DMS53 treated with DMSO at 0.1 percent for 48 hours (cell line): ENCODE measurements around the gene CCDC88C.

Experiments
- DNase-seq: peaks from one replicate; lab custom pipeline; 2025; ENCODE audit not compliant: unreplicated experiment; lab: John Stamatoyannopoulos, UW

Gene CCDC88C

DNA sequence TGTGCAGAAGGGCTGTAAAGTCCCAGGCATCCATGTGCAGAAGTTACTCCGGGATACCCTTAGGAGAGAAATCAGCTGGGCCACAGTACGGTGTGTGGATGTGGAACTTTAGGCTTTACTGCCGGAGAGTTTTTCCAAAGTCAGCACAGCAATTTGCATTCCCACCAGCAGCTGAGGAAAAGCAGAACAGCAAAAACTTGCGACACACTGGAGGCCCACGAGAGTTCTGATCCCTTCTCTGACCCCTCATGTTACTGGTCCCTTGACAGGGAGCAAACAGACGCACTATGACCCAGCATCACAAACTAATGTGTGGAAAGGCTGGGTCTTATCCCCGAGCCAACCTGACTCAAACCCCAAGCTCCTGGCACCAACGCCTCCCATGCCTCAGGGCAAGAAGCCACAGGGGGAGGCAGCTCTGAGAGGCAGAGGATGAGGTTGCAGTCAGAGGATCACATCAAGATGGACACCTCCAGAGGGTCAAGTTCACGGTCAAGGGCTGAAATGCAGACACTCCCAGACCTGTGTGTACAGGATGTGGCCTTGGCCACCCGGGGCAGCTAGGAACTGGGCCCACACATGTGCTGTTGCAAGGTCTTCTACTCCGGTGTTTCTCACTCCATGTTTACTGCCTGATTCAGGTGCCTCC is 38.6 kb downstream of the CCDC88C start:
- no peak for DNase-seq

DNA sequence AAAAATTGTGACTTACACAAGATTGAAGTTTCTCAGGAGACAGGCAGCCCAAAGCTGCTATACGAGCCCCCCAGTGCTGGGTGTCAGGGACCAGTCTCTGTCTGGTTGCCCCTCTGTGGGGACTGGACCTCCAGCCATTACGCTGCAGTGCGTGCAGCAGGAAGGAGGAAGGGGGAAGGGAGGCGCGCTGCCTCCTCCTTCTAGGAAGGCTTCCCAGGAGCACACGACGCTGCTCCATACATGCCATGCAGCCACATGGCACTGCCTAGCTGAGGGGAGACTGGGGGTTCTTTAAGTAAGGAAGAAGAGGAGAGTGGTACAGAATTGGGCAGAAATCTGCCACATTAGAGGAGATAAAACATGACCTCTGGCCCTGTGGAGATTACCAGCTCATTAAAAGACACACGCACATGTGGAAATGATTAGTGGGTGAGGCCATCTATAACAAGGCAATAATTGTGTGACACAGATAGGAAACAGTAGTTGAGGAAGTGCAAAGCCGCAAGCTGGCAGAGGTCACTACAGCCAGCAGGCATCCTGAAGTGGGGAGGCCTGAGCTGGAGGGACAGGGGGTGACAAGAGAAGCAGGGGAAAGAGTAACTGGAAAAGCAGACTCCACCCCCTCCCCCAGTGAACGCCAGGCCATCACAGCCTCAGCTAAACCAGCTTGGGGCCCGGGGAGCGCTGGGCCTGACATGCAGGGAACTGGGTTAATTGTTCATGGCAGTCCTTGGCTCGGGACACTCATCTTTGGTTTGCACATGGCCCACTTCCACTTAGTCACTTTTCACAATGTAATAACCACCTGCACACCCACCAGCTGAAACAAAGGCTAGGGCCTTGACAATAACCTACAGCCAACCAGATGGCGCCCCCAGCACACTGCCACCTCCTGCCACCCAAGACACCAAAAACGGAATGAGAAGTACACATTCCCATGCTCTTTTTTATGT is 39.6 kb downstream of the CCDC88C start:
- no peak for DNase-seq

DNA sequence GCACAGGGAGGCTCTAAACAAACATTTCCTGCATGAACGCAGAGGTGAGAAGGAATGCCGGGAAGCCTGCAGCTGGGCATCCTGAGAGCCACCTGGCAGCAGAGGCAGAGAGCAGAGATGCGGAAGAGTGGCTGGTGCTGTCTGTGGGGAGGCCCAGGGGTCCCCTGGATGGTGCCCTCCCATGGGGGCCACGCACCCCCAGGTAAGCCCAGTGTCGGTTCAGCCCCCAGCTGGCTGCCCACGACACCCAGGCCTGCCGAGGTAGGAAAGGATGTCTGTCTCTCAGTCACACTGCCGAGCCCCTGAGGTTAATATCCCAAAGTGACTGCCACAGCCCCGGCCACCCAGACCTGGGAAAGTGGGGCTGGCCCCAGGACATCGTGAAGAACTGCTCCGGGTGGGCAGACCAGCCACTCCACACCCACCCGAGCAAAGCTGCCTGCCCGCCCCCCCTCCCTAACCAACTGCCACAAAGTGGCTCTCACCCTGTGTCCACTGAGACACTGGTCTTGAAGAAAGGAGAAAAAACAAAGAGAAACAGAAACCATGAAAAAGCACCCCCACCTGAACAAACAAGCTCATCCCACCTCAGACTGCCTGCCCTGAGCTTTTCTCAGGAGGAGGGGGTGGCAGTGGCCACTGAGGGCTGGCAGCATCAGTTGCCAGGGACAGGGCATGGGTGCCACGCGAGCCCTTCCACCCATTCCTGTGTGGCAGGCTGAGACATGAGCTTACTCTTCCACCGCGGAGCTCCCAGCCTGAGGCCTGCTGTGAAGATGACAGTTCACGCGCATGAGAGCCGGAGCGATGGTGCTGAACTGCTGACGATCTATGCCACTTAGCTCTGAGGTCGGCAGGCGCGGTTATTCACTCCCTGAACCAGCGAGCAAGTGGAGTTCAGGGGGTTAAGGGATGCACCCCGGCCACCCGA is 40.8 kb downstream of the CCDC88C start:
- DNase-seq: peak; percentile 79

DNA sequence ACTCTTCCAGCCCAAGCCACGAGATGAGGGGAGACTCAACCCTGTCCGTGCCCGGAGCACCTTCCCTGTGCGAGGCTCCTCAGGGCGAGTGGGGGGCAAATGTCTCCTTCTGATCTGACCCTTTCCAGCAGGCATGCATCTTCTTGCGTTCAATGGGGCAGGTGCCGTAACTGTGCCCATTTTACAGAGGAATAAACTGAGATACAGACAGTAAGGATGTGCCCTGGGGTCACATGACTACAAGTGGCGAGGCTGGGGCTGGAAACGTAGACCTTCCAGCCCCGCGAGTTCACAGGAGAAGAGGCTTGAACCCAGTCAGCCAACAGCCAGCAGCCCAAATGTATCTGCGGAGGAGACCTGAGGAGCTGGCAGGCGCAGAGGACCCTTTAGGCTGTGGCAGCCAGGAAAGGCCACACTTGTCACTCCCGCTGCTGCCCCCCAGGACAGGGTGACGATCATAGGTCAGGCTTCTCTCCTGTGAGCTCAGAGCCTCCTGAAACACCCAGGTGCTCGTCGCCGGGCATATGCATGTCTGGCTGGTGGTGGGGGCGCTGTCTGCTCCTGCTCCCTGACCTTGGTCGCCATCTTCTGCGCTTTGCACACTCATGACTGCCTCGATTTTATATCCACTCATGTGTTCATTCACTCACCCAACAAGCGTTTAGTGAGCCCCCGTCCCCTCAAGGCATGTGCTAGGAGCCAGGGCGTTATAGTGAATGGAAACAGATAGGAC is 41.7 kb downstream of the CCDC88C start:
- DNase-seq: peak; percentile 32

DNA sequence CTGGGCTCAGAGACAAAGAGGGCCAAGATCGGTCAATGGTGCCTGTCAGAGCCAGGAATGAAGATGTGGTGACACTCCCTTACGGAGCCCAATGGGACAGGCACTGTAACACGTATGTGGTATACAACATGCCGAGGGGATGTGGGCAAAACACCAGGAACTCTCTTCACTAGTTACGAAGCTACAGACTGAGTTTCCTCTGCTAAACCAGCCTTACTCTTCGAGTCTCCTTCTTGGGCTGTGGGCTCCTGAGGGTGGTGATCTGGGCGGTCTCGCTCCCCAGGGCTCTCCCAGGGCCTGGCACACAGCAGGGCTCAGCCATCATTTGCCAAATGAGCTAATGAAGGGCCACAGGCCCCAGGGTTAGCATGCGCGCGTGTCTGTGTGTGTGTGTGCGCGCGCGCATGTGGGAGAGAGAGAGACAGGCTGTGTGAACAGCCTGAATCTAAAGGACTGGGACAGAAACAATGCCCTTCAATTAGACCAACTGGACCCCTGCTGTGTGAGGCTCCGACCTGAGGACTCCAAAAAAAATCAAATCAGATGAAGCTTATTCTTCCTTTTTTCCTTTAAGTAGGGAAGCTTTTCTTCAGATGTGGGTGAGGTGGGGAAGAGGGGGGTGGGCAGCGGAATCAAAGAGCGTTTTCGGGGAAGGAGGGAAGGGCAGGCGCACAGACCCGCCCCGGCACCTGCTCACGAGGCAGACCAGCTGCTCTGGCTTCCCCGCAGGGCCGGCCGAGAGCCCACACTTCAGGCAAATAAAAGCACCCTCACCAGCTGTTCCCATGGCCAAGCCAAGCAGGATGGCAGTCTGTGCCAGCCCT is 42.5 kb downstream of the CCDC88C start:
- peak; percentile 82 for DNase-seq

DNA sequence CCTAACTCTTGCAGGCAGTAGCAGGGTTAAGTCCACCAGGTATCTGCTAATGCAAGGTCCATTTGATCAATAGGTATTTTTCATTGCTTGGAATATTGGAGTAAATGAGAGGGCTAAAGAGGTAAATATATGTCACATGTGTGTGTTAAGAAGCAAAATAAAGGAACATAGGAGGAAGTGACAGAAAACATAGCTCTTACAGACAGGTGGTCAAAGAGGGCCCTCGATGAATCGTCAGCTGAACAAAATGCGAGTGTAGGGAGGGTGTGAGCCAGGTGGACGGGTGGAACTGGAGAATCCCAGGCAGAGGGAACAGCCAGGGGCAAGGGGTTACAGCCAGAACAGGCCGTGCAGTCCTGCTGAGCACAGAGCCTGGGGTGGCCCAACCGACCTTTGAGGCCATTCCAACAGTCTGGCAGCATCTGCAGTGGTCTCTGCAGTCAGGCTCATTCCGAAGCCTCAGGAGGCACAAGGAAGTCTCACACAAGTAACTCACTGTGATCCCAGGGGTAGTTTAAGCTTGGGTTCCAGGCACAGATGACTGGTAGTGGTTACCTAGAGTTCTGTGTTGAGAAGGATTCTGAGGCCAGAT is 43.2 kb downstream of the CCDC88C start:
- peak; percentile 21 for DNase-seq

DNA sequence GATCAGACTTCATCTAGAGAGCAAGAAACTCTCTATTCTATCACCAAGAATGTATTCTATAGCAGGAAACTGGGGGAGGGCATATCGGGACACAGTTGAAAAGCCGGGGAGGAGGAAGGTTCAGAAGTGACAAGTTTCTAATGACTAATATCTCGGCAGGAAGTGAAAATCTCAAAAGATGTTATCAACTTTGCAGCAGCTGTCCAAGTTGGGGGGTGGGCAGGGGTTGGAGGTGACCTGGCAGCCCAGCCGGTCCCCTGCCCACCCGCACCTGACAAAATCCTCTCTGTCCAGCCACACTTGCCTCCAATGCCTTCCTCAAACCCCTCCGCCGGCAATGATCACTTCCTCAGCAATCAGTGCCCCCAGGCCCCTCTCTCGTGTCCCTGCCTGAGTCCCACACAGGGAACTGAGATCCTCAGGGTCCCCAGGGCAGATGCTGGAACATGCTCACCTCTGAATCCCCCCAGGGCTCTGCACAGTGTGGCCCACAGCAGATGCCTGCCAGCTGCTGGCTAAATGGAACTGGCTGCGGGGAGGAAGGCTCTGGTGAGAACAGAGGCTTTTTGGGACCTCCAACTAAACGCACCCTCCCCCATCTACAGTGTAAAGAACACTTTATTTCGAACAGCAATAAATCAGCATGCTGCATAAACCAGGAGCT is 43.9 kb downstream of the CCDC88C start:
- DNase-seq: no peak

DNA sequence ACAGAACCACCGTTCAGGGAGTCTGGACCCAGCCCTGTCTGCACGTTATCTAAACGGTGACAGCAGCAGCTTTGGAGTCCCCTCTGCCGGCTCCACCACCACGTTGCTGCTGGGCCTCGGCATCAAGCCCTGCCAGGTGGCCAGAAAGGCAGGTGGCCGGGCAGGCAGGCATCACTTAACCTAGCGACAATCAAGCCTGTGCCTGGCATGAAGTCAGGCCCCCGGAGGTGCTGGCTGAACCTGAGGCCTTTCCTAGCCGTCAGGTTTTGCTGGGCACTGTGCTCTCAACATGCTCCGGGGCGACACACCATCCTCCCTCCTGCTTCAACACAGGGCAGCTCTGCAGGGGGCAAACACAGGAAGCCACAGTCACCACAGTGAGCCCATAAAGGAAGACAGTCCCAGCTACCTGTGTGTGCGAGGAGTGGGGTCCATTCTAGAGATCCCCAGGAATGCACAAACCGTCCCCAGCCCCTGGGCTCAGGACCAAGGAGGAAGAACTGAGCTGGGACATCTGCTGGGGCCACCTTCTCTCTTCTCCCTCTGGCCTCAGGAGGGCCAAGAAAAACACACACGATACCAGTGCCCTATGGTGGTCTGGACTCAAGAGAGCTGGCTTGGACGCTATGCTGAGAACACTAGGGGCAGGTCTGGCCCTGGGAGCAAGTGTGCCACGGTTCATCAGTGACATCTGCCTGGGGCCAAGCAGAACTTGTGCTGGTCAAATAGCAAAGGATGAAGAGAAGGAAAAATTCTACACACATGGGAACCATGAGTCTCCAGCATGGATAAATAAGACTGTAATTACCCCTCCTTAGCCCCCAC is 44.7 kb downstream of the CCDC88C start:
- peak; percentile 60 for DNase-seq

DNA sequence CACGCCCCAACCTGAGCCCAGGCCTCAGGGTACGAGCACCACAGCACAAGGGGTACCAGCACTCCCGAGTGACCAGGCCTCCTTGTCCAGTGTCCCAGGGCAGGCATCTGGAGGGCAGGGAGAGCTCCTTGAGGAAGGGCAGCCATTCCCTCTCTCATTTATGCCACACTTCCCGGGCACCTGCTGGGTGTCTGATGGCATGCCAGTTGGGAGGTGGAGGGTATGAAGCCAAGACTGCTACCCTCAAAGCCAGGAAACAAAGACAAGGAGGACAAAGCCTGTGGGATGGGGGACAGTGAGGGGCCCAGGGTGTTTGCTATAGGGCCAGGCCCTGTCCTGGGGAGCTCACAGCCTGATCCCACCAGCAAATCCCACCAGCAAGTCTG is 45.6 kb downstream of the CCDC88C start:
- no peak for DNase-seq

DNA sequence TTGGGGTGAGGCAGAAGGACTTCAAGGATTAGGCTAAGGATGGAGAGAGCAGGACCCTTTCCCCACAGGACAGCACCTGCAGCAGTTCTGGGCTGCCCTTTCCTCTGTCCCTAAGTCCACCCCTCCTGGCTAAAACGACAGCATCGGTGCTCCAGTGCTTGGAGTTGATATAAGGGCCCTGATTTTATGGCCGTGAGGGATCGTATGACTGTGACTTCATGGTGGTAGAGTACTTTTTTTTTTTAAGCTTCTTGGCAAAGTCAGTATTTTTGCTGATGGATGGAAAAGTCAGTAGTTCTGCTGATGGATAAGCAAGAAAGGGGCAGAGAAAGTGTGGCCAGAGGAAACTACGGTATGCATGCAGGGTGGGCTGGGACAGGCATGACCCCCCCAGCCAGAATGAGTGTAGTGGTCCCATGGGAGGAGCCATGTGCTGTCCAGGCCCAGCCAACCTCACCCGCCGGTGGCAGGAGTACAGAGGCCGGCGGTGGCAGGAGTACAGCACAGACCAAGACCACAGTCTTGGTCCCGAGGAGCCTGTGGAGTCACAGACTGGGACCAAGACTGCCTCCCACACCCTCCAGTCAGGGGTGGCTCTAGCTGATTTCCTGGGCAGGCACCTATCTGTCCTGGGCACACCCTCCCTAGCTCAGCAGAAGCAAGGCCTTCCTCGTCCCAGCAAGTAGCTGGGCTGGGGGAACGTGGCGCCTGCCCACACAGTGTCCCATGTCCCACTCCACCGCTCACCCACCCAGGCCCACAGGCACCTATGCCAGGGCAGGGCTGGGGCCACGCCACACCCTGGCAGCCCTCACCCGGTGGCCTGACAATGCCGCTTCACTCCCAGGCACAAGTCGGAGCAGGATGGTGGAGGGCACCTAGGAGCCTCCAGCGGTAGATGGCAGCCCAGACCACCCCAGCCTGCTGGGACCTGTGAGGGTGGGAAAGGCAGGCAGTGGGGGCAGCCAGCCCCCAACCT is 46.3 kb downstream of the CCDC88C start:
- peak; percentile 9 for DNase-seq

DNA sequence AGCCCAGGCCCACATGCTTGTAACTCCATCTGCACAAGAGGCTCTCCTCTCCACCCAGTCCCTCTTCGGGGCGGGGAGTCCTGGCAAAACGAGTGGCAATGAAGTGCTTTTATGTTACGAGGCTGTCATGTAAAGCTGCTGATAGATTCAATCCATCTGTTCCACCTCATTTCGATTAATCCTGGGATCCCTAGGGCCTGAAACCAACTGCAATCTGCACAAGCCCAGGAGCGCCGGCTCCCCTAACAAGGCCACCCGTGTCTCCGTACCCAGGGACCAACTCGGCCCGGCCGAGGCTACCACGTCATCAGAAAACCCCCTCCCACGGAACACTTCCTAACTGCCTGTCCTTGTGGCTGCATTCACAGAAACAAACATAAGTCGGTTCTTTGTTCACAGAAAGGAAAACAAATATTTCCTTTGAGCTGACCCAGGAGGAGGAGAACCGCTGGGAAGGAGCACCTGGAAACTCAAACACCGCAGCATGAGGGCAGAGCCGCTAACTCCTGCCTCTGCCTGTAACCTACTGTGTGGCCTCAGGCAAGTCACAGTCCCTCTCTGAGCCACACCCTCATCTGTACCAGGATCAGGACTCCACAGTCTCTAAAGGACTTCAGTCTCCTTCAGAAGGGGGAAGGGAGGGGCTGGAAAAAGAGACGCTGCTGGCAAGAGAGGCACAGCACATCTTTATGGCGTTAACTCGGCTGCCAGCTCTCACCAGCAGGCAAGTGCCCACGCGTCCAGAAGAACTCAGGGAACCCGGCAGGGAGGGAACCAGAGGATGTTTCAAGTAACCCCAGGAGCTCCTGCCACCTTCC is 47.8 kb downstream of the CCDC88C start:
- DNase-seq: peak; percentile 75

DNA sequence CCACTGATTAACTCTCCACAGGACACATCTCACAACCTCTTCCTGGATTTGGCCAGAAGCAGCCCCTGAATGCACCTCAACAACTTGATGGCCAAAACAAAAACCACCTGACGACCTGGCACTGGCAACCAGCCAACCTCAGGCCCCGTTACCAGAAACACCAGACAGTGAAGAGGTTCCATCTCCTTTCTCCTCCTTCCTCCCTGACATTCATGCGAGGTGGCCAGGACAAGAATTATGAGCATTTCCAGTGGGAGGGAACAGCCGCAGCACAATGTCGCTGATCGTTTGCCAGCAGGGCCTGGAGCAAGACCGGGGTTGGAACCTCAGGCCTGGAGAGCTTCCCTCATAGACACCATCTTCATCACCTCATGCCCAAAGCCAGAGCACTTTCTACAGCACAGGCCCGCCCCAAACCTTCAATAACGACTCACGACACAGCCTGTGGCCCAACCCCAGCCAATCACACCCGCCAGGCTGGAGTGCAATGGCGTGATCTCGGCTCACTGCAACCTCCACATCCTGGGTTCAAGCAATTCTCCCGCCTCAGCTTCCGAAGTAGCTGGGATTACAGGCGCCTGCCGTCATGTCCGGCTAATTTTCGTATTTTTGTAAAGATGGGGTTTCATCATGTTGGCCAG is 48.7 kb downstream of the CCDC88C start:
- DNase-seq: no peak

DNA sequence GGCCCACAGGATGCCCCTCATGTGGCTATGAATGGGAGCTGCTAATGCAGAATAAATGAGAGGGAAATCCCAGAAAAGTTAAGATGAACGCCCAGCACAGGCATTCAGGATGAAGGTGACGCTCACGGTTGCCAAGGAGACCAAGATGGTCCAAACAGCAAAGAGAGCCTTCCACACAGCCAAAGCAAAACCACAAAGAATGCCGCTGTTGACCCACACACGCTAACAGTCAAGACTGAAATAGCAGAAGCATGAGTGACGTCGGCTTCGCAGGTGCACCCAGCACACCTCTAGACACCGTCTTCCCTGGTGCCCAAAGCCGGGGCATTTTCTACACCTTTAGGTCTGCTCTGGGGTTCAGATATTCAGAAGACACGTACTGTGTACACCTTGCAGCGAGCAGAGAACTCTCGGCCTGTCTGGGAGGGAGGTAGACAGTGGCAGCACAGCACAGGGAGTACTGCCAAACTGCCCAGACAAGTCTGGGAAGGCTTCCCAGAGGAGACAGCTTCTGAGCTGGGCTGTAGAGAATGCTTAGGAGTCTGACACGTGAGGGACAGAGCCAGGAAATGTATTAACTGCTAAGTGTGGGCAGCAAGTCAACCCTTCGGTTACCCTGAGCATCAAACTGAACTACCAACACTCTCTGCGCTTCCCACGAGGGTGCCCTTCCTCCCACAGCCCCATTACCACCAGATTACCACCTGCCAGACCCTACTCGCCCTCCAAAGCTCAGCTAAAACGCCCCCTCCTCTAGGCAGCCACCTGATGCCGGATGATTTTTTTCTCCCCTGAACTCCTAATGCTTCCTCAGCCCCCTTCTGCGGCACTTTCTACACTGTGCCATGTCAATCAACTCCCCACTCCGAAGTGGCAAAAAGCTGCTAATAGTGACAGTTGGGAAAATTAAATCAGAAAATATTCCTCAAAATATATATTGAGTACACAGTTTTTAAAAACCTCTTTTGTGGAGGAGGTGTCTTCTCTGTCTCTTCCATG is 50.1 kb downstream of the CCDC88C start:
- DNase-seq: no peak

DNA sequence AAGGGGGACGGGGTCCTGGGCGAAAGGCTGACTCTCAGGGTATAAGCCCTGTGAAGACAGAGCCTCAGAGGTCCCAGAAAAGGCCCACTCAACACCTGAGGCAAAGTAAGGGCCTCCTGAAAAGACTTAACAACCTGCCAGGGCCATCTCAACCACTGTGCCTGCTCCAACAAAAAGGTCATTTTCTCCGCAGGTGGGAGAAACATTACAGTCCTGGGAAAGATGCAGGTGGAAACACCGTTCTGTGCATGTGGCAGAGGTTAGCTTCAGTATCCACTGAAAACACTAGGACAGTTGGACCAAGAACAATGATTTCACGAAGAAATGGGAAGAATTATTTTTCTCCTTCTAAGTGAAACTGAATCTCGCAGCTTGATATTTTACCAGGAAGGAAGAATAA is 50.9 kb downstream of the CCDC88C start:
- DNase-seq: no peak
